Omental fat pad (tissue), 4 donors: ENCODE data around the gene YIPF6. TPM values are rescaled to one million over a fixed set of nuclear protein-coding genes. Genes with fewer than 3 reads are reported as not detected.
"Not testable (repeated sequence)": the region's sequence is repeated elsewhere in the genome, so short reads cannot be mapped to it uniquely, and the experiment has no call there.

Experiments used
- ATAC-seq: fragments of 150-250 bp; one replicate; pipeline ENCODE4 v1.9.1; 2016; ENCODE audit warnings: mild to moderate bottlenecking, moderate library complexity; ENCODE audit not compliant: low FRiP score
- DNase-seq: peaks from one replicate; pipeline ENCODE4 v3.0.0-alpha.2; 2019; ENCODE audit warnings: low spot score
- CTCF ChIP-seq, 3 donors: fragments of 450-650 bp; IDR thresholded peaks; one replicate each; pipeline ENCODE4 v1.5.1; 2016 to 2017; ENCODE audit warnings: antibody characterized with exemption in 3 of 3, mild to moderate bottlenecking in 3 of 3, moderate library complexity in 2 of 3
- total RNA-seq, 4 donors: library from RNA; depleted of rRNA; stranded (reverse); fragments of >200 nt; gene quantifications; one replicate each; pipeline ENCODE4 v1.1.0, GENCODE V29; 2016

The YIPF6 gene
- total RNA-seq, 4 donors from 2014 or later, result 20.1 to 31.2 (median 27.6) TPM

DNA sequence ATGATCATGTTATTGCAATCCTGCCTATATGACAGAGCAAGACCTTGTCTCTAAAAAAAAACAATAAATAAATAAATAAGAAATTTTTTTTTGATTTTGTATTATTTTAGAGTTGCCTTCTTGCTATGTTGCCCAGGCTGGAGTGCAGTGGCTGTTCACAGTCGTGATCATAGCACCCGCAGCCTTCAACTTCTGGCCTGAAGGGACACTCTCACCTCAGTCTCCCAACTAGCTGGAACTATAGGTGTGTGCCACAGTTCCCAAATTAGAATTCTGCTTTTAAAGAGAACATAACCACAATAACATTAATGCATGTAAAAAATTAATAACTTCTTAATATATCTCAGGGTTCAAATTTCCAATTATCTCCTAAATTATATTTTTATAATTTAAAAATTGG, 7.8 kb downstream of the YIPF6 start:
- DNase-seq, result no peak
- TF ChIP-seq CTCF (IDR thresholded peaks at IDR 0.05), result no peak
- no peak for ATAC-seq

- ATAC-seq (no peak), DNase-seq (no peak)
- no peak for TF ChIP-seq CTCF (IDR thresholded peaks at IDR 0.05)
Measured at GRCh38 chrX:68508799-68509198, 9.9 kb downstream of the YIPF6 start.

- DNase-seq (no peak), ATAC-seq (no peak)
- TF ChIP-seq CTCF (IDR thresholded peaks at IDR 0.05), result no peak
Measured at GRCh38 chrX:68511255-68511654, 12.4 kb downstream of the YIPF6 start.

- ATAC-seq, DNase-seq: not testable (repeated sequence)
Measured at GRCh38 chrX:68524680-68525079, 25.8 kb downstream of the YIPF6 start.

DNA sequence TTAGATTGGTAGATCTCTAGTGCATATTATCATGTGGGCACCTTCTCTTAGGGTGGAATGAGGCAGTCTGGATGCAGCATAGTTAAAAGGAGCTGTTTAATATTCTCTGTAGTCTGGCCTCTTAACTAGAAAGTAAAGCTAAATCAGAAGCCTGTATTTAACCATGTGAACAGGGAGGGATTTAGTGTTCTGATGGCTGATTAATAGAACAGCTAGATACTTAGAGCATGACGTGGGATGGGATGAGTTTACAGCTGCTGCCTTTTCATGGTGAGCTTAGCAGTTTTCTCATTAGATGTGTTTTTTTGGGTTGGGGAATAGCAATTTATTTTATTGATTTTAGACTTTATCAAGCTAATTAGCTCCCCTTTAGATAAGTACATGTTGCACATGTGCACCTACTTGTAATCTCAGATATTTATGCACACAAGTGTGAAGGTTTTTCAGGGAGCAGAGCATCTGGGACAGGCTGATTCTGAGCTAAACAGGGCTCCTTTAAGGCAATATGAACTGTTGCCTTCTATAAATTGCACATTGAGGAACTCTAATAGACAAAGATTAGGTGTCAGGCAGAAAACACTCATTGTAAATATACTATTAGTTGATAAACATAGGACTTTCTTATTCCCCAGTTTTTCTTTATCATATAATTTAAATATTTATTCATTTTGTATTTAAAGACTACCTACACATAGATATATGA, 34.1 kb downstream of the YIPF6 start:
- DNase-seq (no peak), ATAC-seq (no peak)
- TF ChIP-seq CTCF (IDR thresholded peaks at IDR 0.05), result no peak

- ATAC-seq (no peak), DNase-seq (no peak)
- no peak for TF ChIP-seq CTCF (IDR thresholded peaks at IDR 0.05)
Measured at GRCh38 chrX:68533656-68534055, 34.8 kb downstream of the YIPF6 start.

GRCh38 chrX:68534691-68535090, 35.8 kb downstream of the YIPF6 start:
- ATAC-seq, result no peak
- TF ChIP-seq CTCF (IDR thresholded peaks at IDR 0.05), result no peak
- DNase-seq, result no peak
